ENCODE results near the gene IL1RL2. TPM values are rescaled to one million over a fixed set of nuclear protein-coding genes. Genes with fewer than 3 reads are reported as not detected.

Gene IL1RL2
- total and polyA plus RNA-seq, 4 donors, result 0.35 to 1.3 (median 0.82) TPM

DNA sequence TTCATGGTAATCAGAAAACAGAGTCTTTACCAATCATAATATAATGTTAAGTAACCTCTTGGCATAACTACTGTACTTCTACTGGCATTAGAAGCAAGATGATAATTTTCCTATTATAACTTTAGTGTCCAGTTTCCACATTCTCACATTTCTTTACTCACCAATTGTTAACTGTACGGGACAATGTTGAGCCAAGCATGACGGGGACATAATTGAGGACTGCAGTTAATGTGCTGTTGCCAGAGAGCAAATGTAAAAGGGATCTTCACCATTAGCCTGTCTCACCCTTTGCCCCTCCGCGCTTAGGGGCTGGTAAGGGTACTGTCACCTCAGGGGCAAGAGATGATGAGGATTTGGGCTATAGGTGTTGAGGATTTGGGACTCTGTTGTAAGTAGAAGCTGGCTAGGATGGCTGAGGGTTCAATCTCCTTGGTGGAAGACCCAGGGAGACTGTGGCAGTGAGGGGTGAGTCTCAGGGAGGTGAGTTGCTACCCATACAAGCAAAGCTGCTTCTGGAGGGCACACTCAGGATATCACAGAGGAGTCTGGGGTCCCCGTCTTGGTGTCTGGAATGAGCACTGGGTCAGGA, 70.1 kb downstream of the IL1RL2 start:
- Histone ChIP-seq H3K4me3 (no peak overlapping the region), H3K9ac (ENCODE audit: insufficient read depth in 1 of 2, low read length in 2 of 2) (no peak overlapping the region), H3K36me3 (ENCODE audit: control insufficient read depth in 4 of 4, insufficient read depth in 4 of 4, low read length in 4 of 4) (no peaks in the 10 kb centered on the region), H3K4me1 (ENCODE audit: control insufficient read depth in 5 of 5, insufficient read depth in 5 of 5, low read length in 5 of 5) (peaks cover 0 to 2% (median 0%) of the 10 kb centered on the region in 5 donors), H3K27me3 (ENCODE audit: control insufficient read depth in 3 of 3, insufficient read depth in 3 of 3, low read length in 2 of 3) (no peaks in the 10 kb centered on the region), H3K9me3 (ENCODE audit: control insufficient read depth in 4 of 4, insufficient read depth in 3 of 4, low read length in 3 of 4) (no peaks in the 10 kb centered on the region), H3K27ac (ENCODE audit: low read depth in 1 of 2, low read length in 1 of 2) (no peak overlapping the region)
- TF ChIP-seq, protein P1, sequence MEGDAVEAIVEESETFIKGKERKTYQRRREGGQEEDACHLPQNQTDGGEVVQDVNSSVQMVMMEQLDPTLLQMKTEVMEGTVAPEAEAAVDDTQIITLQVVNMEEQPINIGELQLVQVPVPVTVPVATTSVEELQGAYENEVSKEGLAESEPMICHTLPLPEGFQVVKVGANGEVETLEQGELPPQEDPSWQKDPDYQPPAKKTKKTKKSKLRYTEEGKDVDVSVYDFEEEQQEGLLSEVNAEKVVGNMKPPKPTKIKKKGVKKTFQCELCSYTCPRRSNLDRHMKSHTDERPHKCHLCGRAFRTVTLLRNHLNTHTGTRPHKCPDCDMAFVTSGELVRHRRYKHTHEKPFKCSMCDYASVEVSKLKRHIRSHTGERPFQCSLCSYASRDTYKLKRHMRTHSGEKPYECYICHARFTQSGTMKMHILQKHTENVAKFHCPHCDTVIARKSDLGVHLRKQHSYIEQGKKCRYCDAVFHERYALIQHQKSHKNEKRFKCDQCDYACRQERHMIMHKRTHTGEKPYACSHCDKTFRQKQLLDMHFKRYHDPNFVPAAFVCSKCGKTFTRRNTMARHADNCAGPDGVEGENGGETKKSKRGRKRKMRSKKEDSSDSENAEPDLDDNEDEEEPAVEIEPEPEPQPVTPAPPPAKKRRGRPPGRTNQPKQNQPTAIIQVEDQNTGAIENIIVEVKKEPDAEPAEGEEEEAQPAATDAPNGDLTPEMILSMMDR (IDR thresholded peaks at IDR 0.05; ENCODE audit: control extremely low read depth, extremely low read depth), result no peak
- DNase-seq, result no peak
- 89 to 95% methylated on average over 5 of the region's 5 CpGs for WGBS, 2 donors
- ATAC-seq (ENCODE audit: insufficient read depth, low FRiP score), result no peak

DNA sequence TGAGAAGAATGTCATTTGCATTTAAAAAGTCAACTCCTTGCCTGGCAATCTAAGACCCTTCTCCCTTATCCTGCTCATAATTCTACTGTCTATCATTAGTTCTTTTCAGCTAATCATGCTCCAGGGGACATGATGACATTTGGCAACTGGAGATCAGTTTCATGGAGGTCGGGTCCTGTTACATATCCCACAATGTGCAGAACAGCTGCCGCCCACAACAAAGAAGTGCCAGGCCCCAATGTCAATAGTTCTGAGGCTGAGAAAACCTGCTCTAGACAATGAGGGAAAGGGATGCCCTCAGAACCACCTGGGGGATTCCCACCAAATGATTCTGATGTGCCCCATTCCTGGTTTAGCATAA, 71.2 kb downstream of the IL1RL2 start:
- Histone ChIP-seq H3K36me3 (ENCODE audit: control insufficient read depth in 4 of 4, insufficient read depth in 4 of 4, low read length in 4 of 4) (no peaks in the 10 kb centered on the region), H3K9me3 (ENCODE audit: control insufficient read depth in 4 of 4, insufficient read depth in 3 of 4, low read length in 3 of 4) (no peaks in the 10 kb centered on the region), H3K9ac (ENCODE audit: insufficient read depth in 1 of 2, low read length in 2 of 2) (no peak overlapping the region), H3K4me3 (no peak overlapping the region), H3K27ac (ENCODE audit: low read depth in 1 of 2, low read length in 1 of 2) (no peak overlapping the region), H3K4me1 (ENCODE audit: control insufficient read depth in 5 of 5, insufficient read depth in 5 of 5, low read length in 5 of 5) (no peaks in the 10 kb centered on the region), H3K27me3 (ENCODE audit: control insufficient read depth in 3 of 3, insufficient read depth in 3 of 3, low read length in 2 of 3) (no peaks in the 10 kb centered on the region)
- no peak for DNase-seq
- 87 to 89% methylated on average over 2 of the region's 2 CpGs for WGBS, 2 donors
- no peak for ATAC-seq (ENCODE audit: insufficient read depth, low FRiP score)
- TF ChIP-seq, protein P1 (IDR thresholded peaks at IDR 0.05; ENCODE audit: control extremely low read depth, extremely low read depth), result no peak

- 78 to 80% methylated on average over 3 of the region's 3 CpGs for WGBS, 2 donors
- TF ChIP-seq, protein P1 (IDR thresholded peaks at IDR 0.05; ENCODE audit: control extremely low read depth, extremely low read depth), result no peak
- Histone ChIP-seq H3K27me3 (ENCODE audit: control insufficient read depth in 3 of 3, insufficient read depth in 3 of 3, low read length in 2 of 3) (no peaks in the 10 kb centered on the region), H3K9ac (ENCODE audit: insufficient read depth in 1 of 2, low read length in 2 of 2) (no peak overlapping the region), H3K4me3 (no peak overlapping the region), H3K4me1 (ENCODE audit: control insufficient read depth in 5 of 5, insufficient read depth in 5 of 5, low read length in 5 of 5) (no peaks in the 10 kb centered on the region), H3K36me3 (ENCODE audit: control insufficient read depth in 4 of 4, insufficient read depth in 4 of 4, low read length in 4 of 4) (no peaks in the 10 kb centered on the region), H3K9me3 (ENCODE audit: control insufficient read depth in 4 of 4, insufficient read depth in 3 of 4, low read length in 3 of 4) (no peaks in the 10 kb centered on the region), H3K27ac (ENCODE audit: low read depth in 1 of 2, low read length in 1 of 2) (no peak overlapping the region)
- DNase-seq, result no peak
- peak; percentile 75 for ATAC-seq (ENCODE audit: insufficient read depth, low FRiP score)
These were observed 71.7 kb downstream of the IL1RL2 start for GRCh38 chr2:102258386-102259074.
